Adrenal gland (tissue), 12 donors: Measurements from ENCODE around the gene TEX29. TPM values are rescaled to one million over a fixed set of nuclear protein-coding genes. Genes with fewer than 3 reads are reported as not detected.

Experiments used
- DNase-seq, 7 donors: peaks; one replicate each; pipeline ENCODE4 v3.0.0-alpha.2; 2019 to 2020
- H3K27ac ChIP-seq, 5 donors: fragments of 200-600 bp; sonication (generic) in 4 of 5; 1 replicate in 3 of 5; 2 replicates in 2 of 5; pipeline versions ENCODE4 v1.5.1 to v1.8.0; 2016 to 2020; ENCODE audit warnings: mild to moderate bottlenecking in 1 of 5
- H3K27me3 ChIP-seq: fragments of 200-600 bp; 2 replicates; pipeline ENCODE4 v1.8.0; 2021
- H3K36me3 ChIP-seq, 2 donors: fragments of 200-600 bp; replicated peaks in 1 of 2; 1 replicate in 1 of 2; 2 replicates in 1 of 2; pipeline versions ENCODE4 v1.5.1 to v1.8.0; 2018 to 2022
- H3K4me1 ChIP-seq, 2 donors: fragments of 200-600 bp; replicated peaks in 1 of 2; 1 replicate in 1 of 2; 2 replicates in 1 of 2; pipeline versions ENCODE4 v1.5.1 to v1.8.0; 2018 to 2021
- H3K4me3 ChIP-seq, 4 donors: fragments of 200-600 bp; sonication (generic) in 3 of 4; one replicate each; pipeline ENCODE4 v1.5.1; 2016 to 2018
- H3K9me3 ChIP-seq, 3 donors: fragments of 200-600 bp; sonication (generic) in 1 of 3; replicated peaks in 1 of 3; 1 replicate in 2 of 3; 2 replicates in 1 of 3; pipeline versions ENCODE4 v1.5.1 to v1.8.0; 2016 to 2021
- POLR2A ChIP-seq, 2 donors: fragments of 450-650 bp; IDR thresholded peaks; one replicate each; pipeline ENCODE4 v1.6.1; 2017; ENCODE audit warnings: antibody characterized with exemption in 2 of 2, mild to moderate bottlenecking in 2 of 2, moderate library complexity in 1 of 2
- WGBS, 4 donors: extraction: QIAGEN DNeasy Blood & Tissue Kit in 2 of 4; methylation state at CpG; one replicate each; pipeline versions ENCODE4 v1.1.5 to v1.1.7; 2013 to 2017; 5-methylcytosine and 5-hydroxymethylcytosine counted together
- intact Hi-C, 2 donors: fragments of 100-400 bp; cut with DNase I; formaldehyde crosslinking; loops; one replicate each; pipeline versions ENCODE4 v1.14.1 to v1.15.0; 2022 to 2023
- polyA plus RNA-seq, 3 donors: library from polyadenylated mRNA; stranded (reverse); fragments of 200-250 nt in 2 of 3; fragments of 350-450 nt in 1 of 3; fragmentation: Illumina TruSeq in 1 of 3; extraction: RNeasy Lipid Tissue Mini Kit (QIAGEN cat#74804) in 1 of 3; gene quantifications; one replicate each; pipeline ENCODE4 v1.2.3, GENCODE V29; 2013 to 2014
- total RNA-seq, 9 donors: library from RNA; depleted of rRNA in 4 of 9; stranded (reverse); fragments of >200 nt in 4 of 9; fragments of 120-200 nt in 1 of 9; fragmentation: NEBNext Ultra II Directional in 1 of 9; extraction: Animal tissue kit (Norgen Biotek cat#: 25700) in 1 of 9; gene quantifications; one replicate each; pipeline versions ENCODE4 v1.1.0 to v1.2.4, GENCODE V29; 2013 to 2023
- TF ChIP-seq, protein P1 (sequence below), 6 experiments: fragments of 450-650 bp in 4 of 6; fragments of 200-600 bp in 2 of 6; sonication (generic) in 1 of 6; IDR thresholded peaks; 1 replicate in 5 of 6; 2 replicates in 1 of 6; pipeline versions ENCODE4 v1.5.1 to v1.8.0; 2016 to 2021; ENCODE audit warnings: antibody characterized with exemption in 6 of 6, mild to moderate bottlenecking in 2 of 6, moderate library complexity in 1 of 6
- donor health status: healthy with polysubstance abuse.
- donor health status: Bipolar disorder and iron deficiency.
- donor health status: DM: yes; HTN: yes; CAD: no.
- donor health status: DM: no; HTN: no; CAD: no.
- donor health status: DM: no; HTN: no; CAD: no.
- donor health status: DM: yes; HTN: yes; CAD: no.

TEX29 gene
- total and polyA plus RNA-seq, 12 donors, result 0.28 to 4.0 (median 0.34) TPM; not detected in 7

DNA sequence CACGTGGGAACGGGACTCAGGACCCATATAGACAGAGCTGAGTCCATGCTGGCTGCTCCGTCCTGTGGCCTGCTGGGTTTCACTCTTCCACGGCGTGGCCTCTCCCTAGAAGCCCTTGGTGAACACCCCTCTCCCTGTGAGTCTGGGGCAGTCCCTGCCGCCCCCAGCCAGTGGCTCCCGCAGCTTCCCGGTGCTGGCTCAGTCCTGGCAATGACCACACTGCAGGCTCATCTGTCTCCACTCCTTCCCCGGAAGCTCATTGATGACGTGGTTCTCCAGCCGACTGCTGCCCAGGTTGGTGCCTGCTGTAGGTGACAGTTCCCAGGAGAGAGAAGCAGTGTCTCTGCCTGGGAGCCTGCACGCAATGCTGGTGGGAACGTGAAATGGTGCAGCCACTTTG lies 2.1 kb upstream of the TEX29 start:
- no peaks in the 10 kb centered on the region for H3K4me1 ChIP-seq
- no peaks in the 10 kb centered on the region for H3K9me3 ChIP-seq
- H3K36me3 ChIP-seq, result peaks cover 0 to 7% of the 10 kb centered on the region in 2 donors
- H3K27ac ChIP-seq, result no peak overlapping the region
- peak in 1 of 7 donors; percentile 28 for DNase-seq
- H3K4me3 ChIP-seq, result no peak overlapping the region
- 82 to 100% (median 89%) methylated on average over 2 to 13 of the region's 13 CpGs for WGBS, 4 donors
- intact Hi-C loops, result no loop called here
- no peaks in the 10 kb centered on the region for H3K27me3 ChIP-seq
- no peak for TF ChIP-seq POLR2A (IDR thresholded peaks at IDR 0.05)
- TF ChIP-seq, protein P1, sequence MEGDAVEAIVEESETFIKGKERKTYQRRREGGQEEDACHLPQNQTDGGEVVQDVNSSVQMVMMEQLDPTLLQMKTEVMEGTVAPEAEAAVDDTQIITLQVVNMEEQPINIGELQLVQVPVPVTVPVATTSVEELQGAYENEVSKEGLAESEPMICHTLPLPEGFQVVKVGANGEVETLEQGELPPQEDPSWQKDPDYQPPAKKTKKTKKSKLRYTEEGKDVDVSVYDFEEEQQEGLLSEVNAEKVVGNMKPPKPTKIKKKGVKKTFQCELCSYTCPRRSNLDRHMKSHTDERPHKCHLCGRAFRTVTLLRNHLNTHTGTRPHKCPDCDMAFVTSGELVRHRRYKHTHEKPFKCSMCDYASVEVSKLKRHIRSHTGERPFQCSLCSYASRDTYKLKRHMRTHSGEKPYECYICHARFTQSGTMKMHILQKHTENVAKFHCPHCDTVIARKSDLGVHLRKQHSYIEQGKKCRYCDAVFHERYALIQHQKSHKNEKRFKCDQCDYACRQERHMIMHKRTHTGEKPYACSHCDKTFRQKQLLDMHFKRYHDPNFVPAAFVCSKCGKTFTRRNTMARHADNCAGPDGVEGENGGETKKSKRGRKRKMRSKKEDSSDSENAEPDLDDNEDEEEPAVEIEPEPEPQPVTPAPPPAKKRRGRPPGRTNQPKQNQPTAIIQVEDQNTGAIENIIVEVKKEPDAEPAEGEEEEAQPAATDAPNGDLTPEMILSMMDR (IDR thresholded peaks at IDR 0.05), result no peak

DNA sequence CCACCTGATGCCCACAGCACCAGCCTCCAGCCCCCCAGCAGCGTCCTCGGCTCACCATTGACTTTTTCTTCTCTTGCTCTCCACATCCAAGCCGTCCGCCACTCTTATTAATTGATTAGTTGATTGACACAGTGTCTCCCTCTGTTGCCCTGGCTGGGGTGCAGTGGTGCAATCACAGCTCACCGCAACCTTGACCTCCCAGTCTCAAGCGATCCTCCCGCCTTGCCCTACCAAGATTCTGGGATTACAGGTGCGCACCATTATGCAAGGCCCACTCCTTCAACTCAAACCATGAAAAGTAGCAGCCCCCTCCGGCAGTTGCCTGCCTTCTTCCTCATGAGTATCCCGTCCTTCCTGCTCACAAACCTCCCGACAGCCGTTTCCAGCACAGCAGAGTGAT lies 921 bp upstream of the TEX29 start:
- DNase-seq, result peak in 1 of 7 donors; percentile 39
- intact Hi-C loops, result no loop called here
- H3K27ac ChIP-seq, result no peak overlapping the region
- 92 to 94% (median 92%) methylated on average over 12 of the region's 12 CpGs for WGBS, 4 donors
- H3K27me3 ChIP-seq, result no peaks in the 10 kb centered on the region
- TF ChIP-seq POLR2A (IDR thresholded peaks at IDR 0.05), result no peak
- TF ChIP-seq, protein P1 (IDR thresholded peaks at IDR 0.05), result no peak
- peaks cover 0 to 7% of the 10 kb centered on the region in 2 donors for H3K36me3 ChIP-seq
- H3K4me3 ChIP-seq, result no peak overlapping the region
- no peaks in the 10 kb centered on the region for H3K9me3 ChIP-seq
- H3K4me1 ChIP-seq, result no peaks in the 10 kb centered on the region

DNA sequence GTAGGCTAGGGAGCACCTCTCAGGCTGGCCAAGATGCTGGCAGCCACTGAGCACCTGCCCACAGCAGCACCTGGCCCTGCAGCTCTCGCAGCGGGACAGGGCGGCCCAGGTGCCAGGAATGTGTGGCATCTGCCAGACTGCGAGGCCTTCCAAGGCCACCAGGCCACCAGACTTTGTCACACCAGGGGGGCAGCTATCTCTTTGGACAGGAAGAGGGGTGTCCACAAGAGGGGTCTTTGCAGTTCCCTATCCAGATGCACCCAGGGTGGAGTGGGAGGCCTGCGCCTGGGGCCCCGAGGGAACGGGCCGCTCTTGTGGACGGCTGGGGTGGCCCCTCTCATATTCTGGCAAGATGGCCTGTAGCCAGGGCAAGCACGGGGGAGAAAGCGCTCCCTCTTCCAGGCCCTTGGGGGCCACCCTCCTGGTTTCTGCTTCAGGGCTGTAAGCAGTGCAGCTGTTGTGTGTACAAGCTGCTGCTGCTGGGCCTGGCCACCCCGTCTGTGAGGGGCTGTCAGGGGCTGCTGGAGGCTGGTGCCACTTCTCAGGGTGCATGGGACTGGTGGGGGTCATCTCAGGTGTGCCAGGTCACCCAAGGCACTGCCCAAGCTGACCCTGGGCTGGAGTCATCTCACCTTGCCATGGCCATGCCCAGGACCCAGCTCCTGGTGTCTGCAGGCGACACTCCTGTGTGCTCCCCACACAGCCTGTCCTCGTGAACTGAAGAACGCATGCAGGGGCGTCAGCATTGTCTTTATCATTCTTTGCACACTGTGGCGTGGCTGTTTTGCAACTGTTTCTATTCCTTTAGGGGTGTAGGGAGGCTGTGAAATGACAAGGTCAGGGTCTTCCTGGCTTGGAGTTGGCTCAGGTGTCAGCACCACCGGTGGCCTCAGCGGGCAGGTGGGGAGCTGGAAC lies 1.8 kb downstream of the TEX29 start:
- DNase-seq, result no peak
- intact Hi-C loops, result no loop called here

DNA sequence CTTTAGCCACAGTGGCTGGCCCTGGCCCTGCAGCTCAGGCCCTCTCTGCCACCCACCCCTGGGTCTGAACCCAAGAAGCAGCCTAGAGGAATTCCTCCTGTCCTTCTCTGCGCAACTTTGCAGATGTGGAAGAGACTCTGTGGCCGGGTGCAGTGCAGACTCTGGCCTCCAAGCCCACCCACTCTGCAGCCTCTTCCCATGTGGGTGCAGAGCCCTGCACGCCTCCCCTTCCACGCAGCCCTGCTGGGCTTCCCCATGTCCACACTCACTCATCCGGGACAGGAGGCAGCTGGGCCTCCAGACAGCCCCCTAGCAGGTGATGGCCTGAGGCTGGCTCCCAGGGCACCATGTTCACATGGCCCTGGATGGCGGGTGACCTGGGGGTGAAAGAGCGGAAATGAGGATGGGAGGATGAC lies 2.5 kb downstream of the TEX29 start:
- Histone ChIP-seq H3K4me3 (no peak overlapping the region), H3K4me1 (no peaks in the 10 kb centered on the region), H3K36me3 (no peaks in the 10 kb centered on the region), H3K27ac (no peak overlapping the region), H3K27me3 (no peaks in the 10 kb centered on the region), H3K9me3 (no peaks in the 10 kb centered on the region)
- intact Hi-C loops, result no loop called here
- TF ChIP-seq POLR2A (IDR thresholded peaks at IDR 0.05), result no peak
- TF ChIP-seq, protein P1 (IDR thresholded peaks at IDR 0.05), result no peak
- DNase-seq, result no peak
- 82 to 100% (median 86%) methylated on average over 2 to 7 of the region's 7 CpGs for WGBS, 4 donors

More for the DNA sequence above, 1.8 kb downstream of the TEX29 start:
- no peaks in the 10 kb centered on the region for H3K4me1 ChIP-seq
- no peaks in the 10 kb centered on the region for H3K27me3 ChIP-seq
- WGBS, 4 donors, result 81 to 90% (median 88%) methylated on average over 12 to 19 of the region's 19 CpGs
- no peak overlapping the region for H3K4me3 ChIP-seq
- no peaks in the 10 kb centered on the region for H3K9me3 ChIP-seq
- no peaks in the 10 kb centered on the region for H3K36me3 ChIP-seq
- H3K27ac ChIP-seq, result no peak overlapping the region
- TF ChIP-seq, protein P1 (IDR thresholded peaks at IDR 0.05), result no peak
- no peak for TF ChIP-seq POLR2A (IDR thresholded peaks at IDR 0.05)
